Spleen (tissue), 11 donors: ENCODE measurements around the gene ATP8A2. TPM values are rescaled to one million over a fixed set of nuclear protein-coding genes. Genes with fewer than 3 reads are reported as not detected.

ENCODE experiments used
- DNase-seq: peaks from one replicate; pipeline ENCODE4 v3.0.0-alpha.2; 2020
- H3K27ac ChIP-seq, 8 donors: fragments of 200-600 bp; sonication (generic) in 7 of 8; 1 replicate in 4 of 8; 2 replicates in 4 of 8; pipeline versions ENCODE4 v1.5.0 to v1.8.0; 2016 to 2021; ENCODE audit warnings: inconsistent platforms in 4 of 8, mild to moderate bottlenecking in 4 of 8, moderate library complexity in 1 of 8
- H3K27me3 ChIP-seq, 7 donors: fragments of 200-600 bp; sonication (generic) in 6 of 7; replicated peaks in 1 of 7; 1 replicate in 4 of 7; 2 replicates in 3 of 7; pipeline versions ENCODE4 v1.5.0 to v1.8.0; 2016 to 2021; ENCODE audit warnings: inconsistent platforms in 3 of 7, mild to moderate bottlenecking in 1 of 7
- H3K36me3 ChIP-seq, 6 donors: fragments of 200-600 bp; sonication (generic) in 5 of 6; 1 replicate in 4 of 6; 2 replicates in 2 of 6; pipeline versions ENCODE4 v1.5.0 to v1.8.0; 2016 to 2021; ENCODE audit warnings: inconsistent platforms in 2 of 6
- H3K4me1 ChIP-seq, 6 donors: fragments of 200-600 bp; sonication (generic) in 5 of 6; 1 replicate in 3 of 6; 2 replicates in 3 of 6; pipeline versions ENCODE4 v1.5.0 to v1.8.0; 2016 to 2021; ENCODE audit warnings: inconsistent platforms in 3 of 6
- H3K4me3 ChIP-seq, 8 donors: fragments of 200-600 bp; sonication (generic) in 7 of 8; 1 replicate in 4 of 8; 2 replicates in 4 of 8; pipeline versions ENCODE4 v1.5.0 to v1.8.0; 2016 to 2021; ENCODE audit warnings: inconsistent platforms in 4 of 8, mild to moderate bottlenecking in 4 of 8, moderate library complexity in 2 of 8
- H3K9me3 ChIP-seq, 8 donors: fragments of 200-600 bp; sonication (generic) in 7 of 8; 1 replicate in 4 of 8; 2 replicates in 4 of 8; pipeline versions ENCODE4 v1.5.0 to v1.8.0; 2016 to 2021; ENCODE audit warnings: inconsistent platforms in 4 of 8
- POLR2A ChIP-seq, 3 donors: fragments of 450-650 bp; IDR thresholded peaks; one replicate each; pipeline ENCODE4 v1.5.1; 2017; ENCODE audit warnings: antibody characterized with exemption in 3 of 3, mild to moderate bottlenecking in 1 of 3
- POLR2AphosphoS5 ChIP-seq, 3 donors: sonication (generic); formaldehyde crosslinking; IDR thresholded peaks; one replicate each; pipeline ENCODE4 v1.5.1; 2017; ENCODE audit warnings: antibody characterized with exemption in 3 of 3
- WGBS, 5 donors: extraction: QIAGEN DNeasy Blood & Tissue Kit in 3 of 5; methylation state at CpG; one replicate each; pipeline versions ENCODE4 v1.1.5 to v1.1.7; 2013 to 2018; 5-methylcytosine and 5-hydroxymethylcytosine counted together
- intact Hi-C: fragments of 100-400 bp; cut with DNase I; formaldehyde crosslinking; loops from one replicate; pipeline ENCODE4 v1.15.0; 2023; ENCODE audit warnings: low total_unique reads
- polyA plus RNA-seq, 3 donors: library from polyadenylated mRNA; stranded (reverse); fragments of 200-250 nt; gene quantifications; one replicate each; pipeline ENCODE4 v1.2.1, GENCODE V29; 2013
- total RNA-seq, 7 donors: library from RNA; depleted of rRNA in 3 of 7; stranded (reverse); fragments of >200 nt in 3 of 7; fragmentation: NEBNext Ultra II Directional in 4 of 7; extraction: Animal tissue kit (Norgen Biotek cat#: 25700) in 4 of 7; gene quantifications; one replicate each; pipeline versions ENCODE4 v1.1.0 to v1.2.1, GENCODE V29; 2016 to 2021
- TF ChIP-seq, protein P1 (sequence below), 11 experiments: fragments of 200-600 bp in 7 of 11; fragments of 450-650 bp in 4 of 11; sonication (generic) in 4 of 11; IDR thresholded peaks in 8 of 11; conservative IDR thresholded peaks in 3 of 11; 1 replicate in 7 of 11; 2 replicates in 4 of 11; pipeline versions ENCODE4 v1.4.0 to v1.8.0; 2016 to 2021; ENCODE audit warnings: antibody characterized with exemption in 11 of 11, inconsistent platforms in 4 of 11, mild to moderate bottlenecking in 1 of 11
- donor health status: healthy with polysubstance abuse.
- donor health status: DM: no; HTN: no; CAD: no; lungs with moderate emphysema.
- donor health status: DM: no; HTN: no; CAD: no.
- donor health status: Bipolar disorder and iron deficiency.
- donor health status: healthy.
- donor health status: DM: no; HTN: no; CAD: no.
- donor health status: DM: yes; HTN: yes; CAD: no.

Gene ATP8A2
- total and polyA plus RNA-seq, 10 donors, result 0.09 to 0.46 (median 0.25) TPM

DNA sequence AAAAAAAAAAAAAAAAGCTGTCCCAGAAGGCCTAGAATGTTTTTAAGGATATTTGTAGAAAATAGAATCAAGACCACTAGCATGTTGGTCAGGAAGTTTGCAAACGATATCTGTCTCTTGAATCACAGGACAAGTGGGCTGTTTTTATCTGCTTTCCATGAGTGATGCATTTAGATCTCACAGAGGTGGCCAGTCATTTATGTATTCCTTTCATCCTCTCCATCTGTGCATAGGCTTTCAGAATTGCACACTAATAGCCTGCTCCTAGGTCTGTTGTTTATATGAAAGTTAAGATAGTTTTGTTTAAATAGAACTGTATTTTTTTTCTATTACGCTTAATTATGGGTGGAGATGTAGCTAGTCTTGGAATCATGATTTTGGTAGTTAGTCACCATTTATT, 390.5 kb downstream of the ATP8A2 start:
- Histone ChIP-seq H3K4me1 (no peaks in the 10 kb centered on the region), H3K27ac (no peak overlapping the region), H3K27me3 (peaks cover 0 to under 1% (median 0%) of the 10 kb centered on the region in 7 donors), H3K4me3 (no peak overlapping the region), H3K36me3 (no peaks in the 10 kb centered on the region), H3K9me3 (peaks cover 0 to 5% (median 0%) of the 10 kb centered on the region in 8 donors)
- no peak for DNase-seq
- TF ChIP-seq POLR2A (IDR thresholded peaks at IDR 0.05) (no peak), POLR2AphosphoS5 (IDR thresholded peaks at IDR 0.05) (no peak)
- TF ChIP-seq, protein P1, sequence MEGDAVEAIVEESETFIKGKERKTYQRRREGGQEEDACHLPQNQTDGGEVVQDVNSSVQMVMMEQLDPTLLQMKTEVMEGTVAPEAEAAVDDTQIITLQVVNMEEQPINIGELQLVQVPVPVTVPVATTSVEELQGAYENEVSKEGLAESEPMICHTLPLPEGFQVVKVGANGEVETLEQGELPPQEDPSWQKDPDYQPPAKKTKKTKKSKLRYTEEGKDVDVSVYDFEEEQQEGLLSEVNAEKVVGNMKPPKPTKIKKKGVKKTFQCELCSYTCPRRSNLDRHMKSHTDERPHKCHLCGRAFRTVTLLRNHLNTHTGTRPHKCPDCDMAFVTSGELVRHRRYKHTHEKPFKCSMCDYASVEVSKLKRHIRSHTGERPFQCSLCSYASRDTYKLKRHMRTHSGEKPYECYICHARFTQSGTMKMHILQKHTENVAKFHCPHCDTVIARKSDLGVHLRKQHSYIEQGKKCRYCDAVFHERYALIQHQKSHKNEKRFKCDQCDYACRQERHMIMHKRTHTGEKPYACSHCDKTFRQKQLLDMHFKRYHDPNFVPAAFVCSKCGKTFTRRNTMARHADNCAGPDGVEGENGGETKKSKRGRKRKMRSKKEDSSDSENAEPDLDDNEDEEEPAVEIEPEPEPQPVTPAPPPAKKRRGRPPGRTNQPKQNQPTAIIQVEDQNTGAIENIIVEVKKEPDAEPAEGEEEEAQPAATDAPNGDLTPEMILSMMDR (IDR thresholded peaks at IDR 0.05 in 8 of 11, conservative IDR thresholded peaks at IDR 0.05 in 3 of 11), result no peak
- 59 to 78% (median 61%) methylated on average over 2 of the region's 2 CpGs for WGBS, 5 donors
- intact Hi-C loops, result no loop called here

DNA sequence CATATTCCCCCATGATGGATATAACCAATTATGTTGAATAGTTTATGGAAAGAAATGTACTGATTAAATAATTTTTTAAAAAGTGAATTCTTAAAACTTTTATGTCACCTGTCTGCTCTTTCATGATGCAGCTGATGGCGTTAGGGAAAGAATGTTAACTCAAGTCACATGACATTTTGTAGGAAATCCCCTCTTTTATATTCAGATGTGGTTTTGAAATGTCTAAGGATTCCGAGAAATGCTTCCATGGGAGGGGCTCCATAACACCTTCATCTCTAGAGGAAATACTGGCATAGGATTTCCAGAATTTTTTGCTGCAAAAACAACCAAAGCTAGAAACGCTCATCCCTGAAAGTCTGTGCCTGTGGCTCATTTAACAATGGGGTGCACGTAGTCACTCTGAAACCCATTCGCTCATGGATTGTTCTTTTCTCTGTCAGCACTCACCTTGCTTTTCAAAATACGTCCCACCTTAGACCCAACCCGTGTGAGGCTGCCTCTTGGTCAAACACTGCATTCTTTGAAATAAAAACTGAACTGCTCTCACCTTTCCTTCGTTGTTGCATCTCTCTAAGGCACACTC, 391.1 kb downstream of the ATP8A2 start:
- TF ChIP-seq POLR2AphosphoS5 (IDR thresholded peaks at IDR 0.05) (no peak), POLR2A (IDR thresholded peaks at IDR 0.05) (no peak)
- TF ChIP-seq, protein P1 (IDR thresholded peaks at IDR 0.05 in 8 of 11, conservative IDR thresholded peaks at IDR 0.05 in 3 of 11), result no peak
- Histone ChIP-seq H3K27ac (no peak overlapping the region), H3K9me3 (peaks cover 0 to 5% (median 0%) of the 10 kb centered on the region in 8 donors), H3K27me3 (no peaks in the 10 kb centered on the region), H3K36me3 (no peaks in the 10 kb centered on the region), H3K4me1 (no peaks in the 10 kb centered on the region), H3K4me3 (no peak overlapping the region)
- no peak for DNase-seq
- intact Hi-C loops, result no loop called here
- WGBS, 5 donors, result 53 to 63% (median 56%) methylated on average over 7 to 8 of the region's 8 CpGs

DNA sequence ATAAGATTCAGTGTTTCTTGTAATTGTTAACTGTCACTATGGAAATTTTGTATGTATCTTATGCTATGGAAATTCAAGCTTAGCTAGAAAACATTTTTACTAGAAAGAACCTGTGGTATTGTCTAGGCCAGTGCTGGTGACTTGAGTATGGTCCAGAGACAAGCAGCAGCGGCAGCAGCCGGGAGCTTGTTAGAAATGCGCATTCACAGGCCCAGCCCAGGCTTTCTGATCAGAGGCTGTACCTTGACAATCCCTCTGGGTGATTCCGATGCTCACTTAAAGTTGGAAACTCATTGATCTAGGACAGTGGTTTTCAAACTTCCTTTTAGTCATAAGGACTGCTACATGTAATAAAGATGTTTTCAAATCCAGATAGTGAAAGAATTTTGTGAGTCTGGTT, 392.6 kb downstream of the ATP8A2 start:
- intact Hi-C loops, result no loop called here
- 88 to 95% (median 89%) methylated on average over 4 of the region's 4 CpGs for WGBS, 5 donors
- no peak for TF ChIP-seq POLR2A (IDR thresholded peaks at IDR 0.05)
- TF ChIP-seq, protein P1 (IDR thresholded peaks at IDR 0.05 in 8 of 11, conservative IDR thresholded peaks at IDR 0.05 in 3 of 11), result no peak
- TF ChIP-seq POLR2AphosphoS5 (IDR thresholded peaks at IDR 0.05), result no peak

DNA sequence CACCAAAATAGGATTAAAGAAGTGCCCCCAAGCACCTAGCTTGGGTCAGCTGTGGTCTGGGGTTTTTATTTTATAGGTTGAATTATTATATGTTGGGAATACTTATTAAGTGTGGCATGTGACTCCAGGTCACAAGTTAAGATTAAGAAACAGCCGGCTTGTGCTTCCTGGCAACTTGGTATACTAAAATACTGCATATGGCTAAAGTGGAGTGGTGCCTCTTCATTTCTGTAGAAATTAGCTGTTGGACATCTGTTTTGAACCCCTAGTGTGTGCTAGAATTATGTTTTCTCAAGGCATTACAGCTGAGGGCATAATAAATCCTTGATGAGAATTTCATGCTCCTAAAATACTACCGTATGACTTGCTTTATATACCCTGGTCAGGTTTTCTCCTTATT, 393.5 kb downstream of the ATP8A2 start:
- WGBS, 5 donors, result 86 to 99% (median 95%) methylated on average over 2 of the region's 2 CpGs

More for the DNA sequence above, 392.6 kb downstream of the ATP8A2 start:
- no peaks in the 10 kb centered on the region for H3K36me3 ChIP-seq
- no peak overlapping the region for H3K27ac ChIP-seq
- peaks cover 0 to 5% (median 0%) of the 10 kb centered on the region in 8 donors for H3K9me3 ChIP-seq
- DNase-seq, result no peak
- H3K4me3 ChIP-seq, result no peak overlapping the region
- no peaks in the 10 kb centered on the region for H3K27me3 ChIP-seq
- H3K4me1 ChIP-seq, result no peaks in the 10 kb centered on the region

More for the DNA sequence above, 393.5 kb downstream of the ATP8A2 start:
- H3K27me3 ChIP-seq, result no peaks in the 10 kb centered on the region
- H3K9me3 ChIP-seq, result peaks cover 0 to 5% (median 0%) of the 10 kb centered on the region in 8 donors
- no peaks in the 10 kb centered on the region for H3K4me1 ChIP-seq
- no peaks in the 10 kb centered on the region for H3K36me3 ChIP-seq
- H3K27ac ChIP-seq, result no peak overlapping the region
- intact Hi-C loops, result no loop called here
- no peak for DNase-seq
- no peak overlapping the region for H3K4me3 ChIP-seq
- TF ChIP-seq POLR2AphosphoS5 (IDR thresholded peaks at IDR 0.05) (no peak), POLR2A (IDR thresholded peaks at IDR 0.05) (no peak)
